Activated CD4-positive, alpha-beta T cell treated with anti-CD3 and anti-CD28 coated beads for 48 hours (primary cell): Measurements from ENCODE around the gene GRM7.

ENCODE experiments used
- DNase-seq: peaks from one replicate; pipeline ENCODE4 v3.0.0-alpha.2; 2020

GRM7 gene

GRCh38 chr3:7322957-7323669 lies 462.2 kb downstream of the GRM7 start:
- DNase-seq: no peak

DNA sequence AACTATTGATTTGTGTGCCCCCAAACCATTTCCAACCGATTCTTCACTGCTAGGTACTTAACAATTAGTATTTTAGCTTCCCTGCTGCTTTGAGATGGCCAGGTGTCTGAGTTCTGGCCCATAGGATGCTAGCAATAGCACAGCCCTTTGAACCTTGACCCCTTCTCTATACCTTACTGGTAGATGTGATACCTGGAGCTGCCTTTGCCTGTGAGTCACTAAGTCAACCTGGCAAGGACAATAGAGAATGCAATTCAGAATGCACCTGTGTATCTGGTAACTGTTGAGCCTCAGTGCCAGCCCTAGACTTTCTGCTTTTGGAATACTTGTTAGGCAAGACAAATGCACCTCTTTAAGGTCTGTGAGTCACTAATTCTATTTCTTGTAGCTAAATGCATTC lies 467.4 kb downstream of the GRM7 start:
- no peak for DNase-seq

- no peak for DNase-seq
Measured at GRCh38 chr3:7332696-7333095, 471.8 kb downstream of the GRM7 start.

GRCh38 chr3:7333125-7333524 lies 472.2 kb downstream of the GRM7 start:
- no peak for DNase-seq

GRCh38 chr3:7340795-7341194 lies 479.9 kb downstream of the GRM7 start:
- no peak for DNase-seq

DNA sequence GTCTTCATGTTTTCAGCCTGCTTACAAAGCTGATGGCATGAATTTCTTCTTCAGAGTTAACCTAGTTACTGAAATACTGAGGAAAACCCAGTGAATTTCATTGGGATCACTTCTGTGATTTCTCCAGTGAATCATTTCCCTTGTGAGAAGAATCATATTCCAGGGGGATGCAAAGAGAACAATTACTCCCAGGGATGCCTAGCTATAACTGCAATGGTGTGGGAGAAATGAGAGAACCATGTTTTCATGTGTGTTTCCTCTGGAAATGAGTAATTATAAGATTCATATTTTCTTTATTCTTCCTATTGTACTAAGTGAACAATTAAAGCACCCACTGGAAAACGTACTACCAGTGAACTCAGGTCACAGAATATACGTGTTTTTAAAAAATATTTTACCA lies 485.4 kb downstream of the GRM7 start:
- DNase-seq: no peak

DNA sequence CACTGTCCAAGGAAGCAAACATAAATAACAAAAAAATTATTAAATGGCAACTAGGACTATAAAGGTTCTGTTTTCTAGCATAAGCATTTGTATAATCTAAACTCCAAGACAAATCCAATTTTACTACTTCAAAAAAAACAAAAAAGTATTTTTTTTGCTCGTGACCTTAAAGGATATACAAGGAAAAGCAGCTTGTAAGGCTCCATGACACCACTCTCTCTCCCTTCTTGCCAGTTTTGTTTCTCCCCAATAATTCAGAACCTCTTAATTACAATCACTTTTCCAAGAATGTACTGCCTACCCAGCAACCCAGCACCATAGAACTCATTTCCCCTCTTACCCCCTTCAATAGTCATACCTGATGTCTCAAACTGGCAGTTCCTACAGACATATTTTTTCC lies 496.2 kb downstream of the GRM7 start:
- no peak for DNase-seq

DNA sequence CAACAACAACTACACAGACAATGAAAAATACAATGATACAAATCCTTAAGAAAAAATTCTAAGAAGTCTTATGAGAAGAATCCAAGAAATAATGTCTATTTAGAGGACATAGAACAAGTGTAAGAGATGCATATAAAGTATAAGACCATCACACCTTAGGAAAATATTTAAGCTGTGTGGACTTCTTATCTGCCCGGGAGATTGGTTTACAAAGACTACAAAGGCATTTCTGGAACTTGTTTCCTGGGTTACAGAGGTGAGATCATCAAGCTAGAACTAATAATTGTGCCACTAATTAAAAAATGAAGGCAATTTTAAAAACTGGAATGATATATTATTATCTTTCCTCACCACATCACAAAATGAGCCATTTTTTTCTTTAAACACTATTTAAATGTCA lies 507.1 kb downstream of the GRM7 start:
- DNase-seq: no peak

- DNase-seq: no peak
Measured at GRCh38 chr3:7368597-7368996, 507.7 kb downstream of the GRM7 start.

- DNase-seq: no peak
Measured at GRCh38 chr3:7371693-7372572, 511.0 kb downstream of the GRM7 start.

DNA sequence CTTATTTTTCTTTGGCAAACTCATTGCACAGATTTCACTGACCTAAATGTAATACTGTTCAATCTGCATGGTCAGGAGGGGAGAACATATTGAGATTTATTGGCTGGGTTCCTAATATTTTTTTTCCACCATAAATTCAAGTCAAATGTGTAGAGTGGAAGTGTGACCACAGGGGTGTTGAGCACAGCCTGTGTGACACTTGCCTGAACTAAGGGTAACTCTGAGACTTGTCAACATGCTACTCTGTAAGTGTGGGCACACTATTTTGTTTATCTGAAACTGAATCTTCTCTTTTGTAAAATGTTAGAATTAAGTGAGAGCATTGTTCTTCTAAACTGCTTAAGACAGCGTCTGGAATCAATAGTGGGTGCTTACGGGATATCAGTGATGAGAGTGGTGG lies 516.2 kb downstream of the GRM7 start:
- DNase-seq: no peak

DNA sequence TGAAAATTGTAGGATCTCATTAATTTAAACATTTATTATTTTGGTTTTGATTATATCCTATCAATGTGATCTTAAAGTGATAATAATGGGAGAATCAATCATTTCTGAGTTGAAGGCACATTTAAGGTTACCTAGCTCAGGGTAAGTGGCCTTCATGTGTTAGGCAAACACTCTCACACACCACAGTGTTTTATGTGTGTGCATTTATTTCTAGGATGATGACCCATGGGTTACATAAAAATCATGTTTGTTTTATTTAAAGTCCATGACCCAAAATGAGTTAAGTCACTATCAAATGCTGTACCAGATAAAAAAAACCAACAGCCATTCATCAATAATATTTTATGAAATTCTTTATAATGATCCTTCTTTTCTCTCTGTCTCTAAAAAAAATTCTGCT lies 520.8 kb downstream of the GRM7 start:
- no peak for DNase-seq

GRCh38 chr3:7382293-7383010 lies 521.5 kb downstream of the GRM7 start:
- no peak for DNase-seq

DNA sequence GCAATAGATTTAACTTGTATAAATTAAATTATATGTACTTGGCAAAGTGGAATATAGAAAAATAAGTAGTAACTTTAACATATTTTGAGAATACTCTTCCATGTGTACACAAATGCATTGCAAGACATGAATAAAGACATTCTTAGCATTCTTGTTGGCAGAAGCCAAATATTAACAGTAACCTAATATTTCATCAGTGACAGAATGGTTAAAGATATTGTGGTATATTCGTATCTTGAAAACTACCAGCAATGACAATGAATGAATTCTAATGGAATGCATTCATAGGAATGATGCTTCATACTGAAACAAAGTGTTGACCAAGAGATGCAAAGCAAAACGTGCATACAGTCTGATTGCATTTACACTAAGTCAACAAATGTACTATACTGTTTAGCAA lies 524.7 kb downstream of the GRM7 start:
- DNase-seq: no peak

DNA sequence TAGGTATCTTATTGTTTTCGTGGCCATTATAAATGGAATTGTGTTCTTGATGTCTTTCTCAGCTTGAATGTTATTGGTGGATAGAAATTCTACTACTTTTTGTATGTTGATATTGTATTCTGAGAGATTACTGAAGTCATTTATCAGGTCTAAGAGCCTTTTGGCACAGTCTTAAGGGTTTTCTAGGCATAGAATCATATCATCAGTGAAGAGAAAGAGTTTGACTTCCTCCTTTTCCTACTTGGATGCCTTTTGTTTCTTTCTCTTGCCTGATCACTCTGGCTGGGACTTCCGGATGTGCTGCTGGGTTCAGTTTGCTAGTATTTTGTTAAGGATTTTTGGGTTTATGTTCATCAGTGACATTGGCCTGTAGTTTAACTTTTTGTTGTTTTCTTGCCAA lies 527.1 kb downstream of the GRM7 start:
- DNase-seq: no peak

DNA sequence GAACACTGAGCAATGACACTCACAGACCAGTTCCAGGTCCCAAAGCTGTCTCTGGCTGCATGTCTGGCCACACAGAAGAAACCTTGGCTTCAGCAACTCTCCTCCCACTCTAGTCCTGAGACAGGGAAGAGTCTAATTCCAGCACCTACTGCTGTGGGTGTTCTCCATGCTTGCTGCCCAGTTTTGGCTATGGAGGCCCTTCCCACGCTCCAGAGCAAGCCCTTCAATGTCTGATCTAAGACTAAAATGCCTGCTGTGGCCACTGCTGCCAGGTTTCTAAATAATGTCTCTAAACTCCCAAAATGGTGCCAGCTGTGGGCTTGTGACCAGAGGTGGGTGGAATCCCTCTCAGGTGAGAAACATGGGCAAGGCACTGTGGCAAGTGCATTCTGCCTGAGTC lies 531.3 kb downstream of the GRM7 start:
- DNase-seq: no peak

GRCh38 chr3:7393944-7394605 lies 533.2 kb downstream of the GRM7 start:
- DNase-seq: no peak

DNA sequence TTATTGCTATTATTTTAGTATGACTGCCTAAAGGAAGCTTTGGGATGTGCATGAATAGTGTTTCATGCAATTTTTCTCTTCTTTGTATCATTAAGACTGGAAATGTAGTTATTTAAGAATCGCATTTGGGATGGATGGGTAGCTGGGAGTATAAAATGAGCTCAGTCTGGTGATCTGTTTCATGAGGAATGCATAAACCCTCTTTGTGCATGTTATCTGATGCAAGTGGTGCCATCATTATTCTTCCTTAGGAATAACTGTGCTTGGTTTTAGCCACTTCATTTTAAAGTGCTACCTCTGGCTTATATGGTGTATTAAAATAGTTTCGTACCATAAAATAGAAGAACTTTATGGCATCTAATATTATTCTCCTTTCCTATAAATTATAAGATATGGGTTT lies 535.6 kb downstream of the GRM7 start:
- DNase-seq: no peak

DNA sequence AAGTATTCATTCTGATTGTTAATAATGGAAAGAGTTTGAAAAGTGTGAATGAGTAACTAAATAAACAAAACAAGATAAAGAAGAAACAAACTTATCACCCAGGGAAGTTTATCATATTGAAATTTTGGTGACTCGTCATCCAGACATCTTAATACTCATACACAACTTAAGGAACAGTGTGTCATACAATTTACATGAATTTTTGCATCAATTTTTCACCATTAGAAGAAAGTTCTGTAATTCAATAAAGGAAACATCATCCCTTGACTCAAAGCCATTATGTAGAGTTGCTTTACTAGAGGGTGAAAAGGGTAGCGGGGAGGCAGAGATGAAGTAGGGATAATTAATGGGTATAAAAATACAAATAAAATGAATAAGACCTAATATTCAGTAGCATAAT lies 536.2 kb downstream of the GRM7 start:
- no peak for DNase-seq

GRCh38 chr3:7400360-7400759 lies 539.4 kb downstream of the GRM7 start:
- no peak for DNase-seq

GRCh38 chr3:7401418-7401817 lies 540.5 kb downstream of the GRM7 start:
- DNase-seq: no peak

GRCh38 chr3:7407107-7407506 lies 546.2 kb downstream of the GRM7 start:
- no peak for DNase-seq

- no peak for DNase-seq
Measured at GRCh38 chr3:7410782-7411181, 549.9 kb downstream of the GRM7 start.
